ENCODE measurements around the gene CYB5A. TPM values are rescaled to one million over a fixed set of nuclear protein-coding genes. Genes with fewer than 3 reads are reported as not detected.

Gene CYB5A
- total and polyA plus RNA-seq, 2 of the 8 experiments (the other 6 are each of a cell fraction or from before 2014, with no cell fraction given), result 154 to 195 TPM

GRCh38 chr18:74331404-74331803, 39.6 kb upstream of the CYB5A start (continued):
- TF ChIP-seq ATF2 (IDR thresholded peaks at IDR 0.05; ENCODE audit: low read length), result no peak
- no peak for TF ChIP-seq USF2 (IDR thresholded peaks at IDR 0.05; ENCODE audit: low read length)
- TF ChIP-seq HDAC6 (IDR thresholded peaks at IDR 0.05; ENCODE audit: low read depth, low read length), result no peak
- TF ChIP-seq BACH1 (IDR thresholded peaks at IDR 0.05; ENCODE audit: low read length), result no peak
- no peak for TF ChIP-seq SRF (IDR thresholded peaks at IDR 0.05; ENCODE audit: low read depth, low read length)
- no peak for TF ChIP-seq SIN3A (conservative IDR thresholded peaks at IDR 0.05 in 1 of 2, IDR thresholded peaks at IDR 0.05 in 1 of 2; ENCODE audit: low read depth in 1 of 2, low read length in 2 of 2)
- no peak for TF ChIP-seq TEAD4 (IDR thresholded peaks at IDR 0.05; ENCODE audit: low read depth, low read length)
- TF ChIP-seq CHD7 (IDR thresholded peaks at IDR 0.05; ENCODE audit: insufficient replicate concordance, low read length), result no peak
- peak; percentile 50; the same call in 1 of the 2 replicates for TF ChIP-seq YY1 (IDR thresholded peaks at IDR 0.05; ENCODE audit: low read depth, low read length)

All from H1 (cell line).